Measurements from ENCODE around the gene COL8A2. TPM values are rescaled to one million over a fixed set of nuclear protein-coding genes. Genes with fewer than 3 reads are reported as not detected.

The COL8A2 gene
- total RNA-seq, 4 donors from 2014 or later = 2.7 to 6.4 (median 3.7) TPM

DNA sequence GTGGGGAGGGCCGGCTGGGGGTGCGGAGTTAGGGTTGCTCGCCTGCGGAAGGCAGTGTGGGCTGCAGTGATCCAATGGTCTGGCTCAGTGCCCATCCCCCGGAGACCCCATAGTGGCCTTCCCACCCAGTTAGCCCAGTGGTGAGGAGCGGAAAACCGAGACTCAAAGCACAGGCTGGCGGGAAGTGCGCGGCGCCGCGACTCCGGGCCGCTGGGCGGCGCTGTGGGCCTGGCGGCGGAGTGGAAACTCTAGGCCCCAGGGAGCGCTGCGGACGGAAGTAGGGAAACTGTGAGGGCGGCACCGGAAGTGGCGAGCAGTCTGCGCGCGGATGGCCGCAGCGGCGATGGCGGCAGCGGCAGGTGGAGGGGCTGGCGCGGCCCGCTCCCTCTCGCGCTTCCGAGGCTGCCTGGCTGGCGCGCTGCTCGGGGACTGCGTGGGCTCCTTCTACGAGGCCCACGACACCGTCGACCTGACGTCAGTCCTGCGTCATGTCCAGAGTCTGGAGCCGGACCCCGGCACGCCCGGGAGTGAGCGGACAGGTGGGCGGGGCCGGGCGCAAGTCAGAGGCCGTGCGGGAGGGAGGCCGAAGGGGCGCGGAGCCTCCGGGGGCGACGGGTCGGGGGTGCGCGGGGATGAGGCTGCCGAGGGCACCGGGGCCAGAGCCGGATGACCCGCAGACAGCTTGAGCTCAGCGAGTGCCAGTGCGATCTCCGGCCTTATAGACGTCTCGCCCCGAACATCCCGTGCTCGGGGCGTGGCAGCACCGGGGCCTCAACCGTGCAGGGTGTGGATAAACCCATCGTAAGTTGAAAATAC is 36.2 kb downstream of the COL8A2 start, which contains the start of gene ADPRS:
ADPRS (plus strand) TSS at position 316 of the 816 bp plus-strand sequence; CDS start at position 329, 13 bp downstream.
- ATAC-seq (ENCODE audit: low FRiP score) (peak; percentile 89), DNase-seq (ENCODE audit: low spot score) (peak; percentile 50)
- TF ChIP-seq, protein P1, sequence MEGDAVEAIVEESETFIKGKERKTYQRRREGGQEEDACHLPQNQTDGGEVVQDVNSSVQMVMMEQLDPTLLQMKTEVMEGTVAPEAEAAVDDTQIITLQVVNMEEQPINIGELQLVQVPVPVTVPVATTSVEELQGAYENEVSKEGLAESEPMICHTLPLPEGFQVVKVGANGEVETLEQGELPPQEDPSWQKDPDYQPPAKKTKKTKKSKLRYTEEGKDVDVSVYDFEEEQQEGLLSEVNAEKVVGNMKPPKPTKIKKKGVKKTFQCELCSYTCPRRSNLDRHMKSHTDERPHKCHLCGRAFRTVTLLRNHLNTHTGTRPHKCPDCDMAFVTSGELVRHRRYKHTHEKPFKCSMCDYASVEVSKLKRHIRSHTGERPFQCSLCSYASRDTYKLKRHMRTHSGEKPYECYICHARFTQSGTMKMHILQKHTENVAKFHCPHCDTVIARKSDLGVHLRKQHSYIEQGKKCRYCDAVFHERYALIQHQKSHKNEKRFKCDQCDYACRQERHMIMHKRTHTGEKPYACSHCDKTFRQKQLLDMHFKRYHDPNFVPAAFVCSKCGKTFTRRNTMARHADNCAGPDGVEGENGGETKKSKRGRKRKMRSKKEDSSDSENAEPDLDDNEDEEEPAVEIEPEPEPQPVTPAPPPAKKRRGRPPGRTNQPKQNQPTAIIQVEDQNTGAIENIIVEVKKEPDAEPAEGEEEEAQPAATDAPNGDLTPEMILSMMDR (IDR thresholded peaks at IDR 0.05) = peak in 2 of 3 donors; percentile 96 to 97

GRCh38 chr1:36088265-36088576 is 36.8 kb downstream of the COL8A2 start:
- TF ChIP-seq, protein P1 (IDR thresholded peaks at IDR 0.05) = no peak
- no peak for DNase-seq (ENCODE audit: low spot score)
- no peak for ATAC-seq (ENCODE audit: low FRiP score)

DNA sequence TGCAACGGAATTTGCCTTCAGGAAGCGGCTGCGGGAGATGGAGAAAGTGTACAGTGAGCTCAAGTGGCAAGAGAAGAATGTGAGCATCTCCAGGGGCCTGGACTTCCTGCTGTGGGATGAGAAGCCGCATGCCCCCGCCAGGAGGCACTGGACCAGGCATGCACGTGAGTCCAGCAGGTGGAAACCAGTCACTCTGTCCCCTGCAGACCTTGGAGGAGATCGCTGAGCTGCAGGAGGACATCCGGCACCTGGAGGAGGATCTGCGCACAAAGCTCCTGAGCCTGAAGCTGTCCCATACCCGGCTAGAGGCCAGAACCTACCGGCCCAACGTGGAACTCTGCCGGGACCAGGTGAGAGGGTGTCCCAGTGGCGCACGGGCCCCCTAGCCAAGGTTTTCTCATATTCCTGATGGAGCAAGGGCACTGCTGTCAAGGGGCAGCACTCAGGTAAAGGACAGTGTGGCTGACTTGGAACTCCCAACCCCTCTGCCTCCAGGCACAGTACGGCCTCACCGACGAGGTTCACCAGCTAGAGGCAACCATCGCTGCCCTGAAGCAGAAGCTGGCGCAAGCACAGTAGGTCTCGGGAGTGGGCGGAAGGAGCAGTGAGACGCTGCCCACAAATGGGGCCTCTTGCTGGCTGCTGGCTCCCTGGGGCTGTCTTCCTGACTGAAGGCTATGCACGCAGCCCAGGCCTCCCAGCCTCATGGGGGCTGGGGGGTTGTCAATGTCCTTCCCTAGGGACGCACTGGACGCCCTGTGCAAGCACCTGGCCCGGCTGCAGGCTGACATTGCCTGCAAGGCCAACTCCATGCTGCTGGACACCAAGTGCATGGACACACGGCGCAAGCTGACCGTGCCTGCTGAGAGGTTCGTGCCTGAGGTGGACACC is 37.5 kb downstream of the COL8A2 start:
- DNase-seq (ENCODE audit: low spot score) (no peak), ATAC-seq (ENCODE audit: low FRiP score) (no peak)
- TF ChIP-seq, protein P1 (IDR thresholded peaks at IDR 0.05) = no peak

- TF ChIP-seq, protein P1 (IDR thresholded peaks at IDR 0.05) = no peak
- no peak for DNase-seq (ENCODE audit: low spot score)
- no peak for ATAC-seq (ENCODE audit: low FRiP score)
Observed at GRCh38 chr1:36086529-36087232, 38.3 kb downstream of the COL8A2 start.

DNA sequence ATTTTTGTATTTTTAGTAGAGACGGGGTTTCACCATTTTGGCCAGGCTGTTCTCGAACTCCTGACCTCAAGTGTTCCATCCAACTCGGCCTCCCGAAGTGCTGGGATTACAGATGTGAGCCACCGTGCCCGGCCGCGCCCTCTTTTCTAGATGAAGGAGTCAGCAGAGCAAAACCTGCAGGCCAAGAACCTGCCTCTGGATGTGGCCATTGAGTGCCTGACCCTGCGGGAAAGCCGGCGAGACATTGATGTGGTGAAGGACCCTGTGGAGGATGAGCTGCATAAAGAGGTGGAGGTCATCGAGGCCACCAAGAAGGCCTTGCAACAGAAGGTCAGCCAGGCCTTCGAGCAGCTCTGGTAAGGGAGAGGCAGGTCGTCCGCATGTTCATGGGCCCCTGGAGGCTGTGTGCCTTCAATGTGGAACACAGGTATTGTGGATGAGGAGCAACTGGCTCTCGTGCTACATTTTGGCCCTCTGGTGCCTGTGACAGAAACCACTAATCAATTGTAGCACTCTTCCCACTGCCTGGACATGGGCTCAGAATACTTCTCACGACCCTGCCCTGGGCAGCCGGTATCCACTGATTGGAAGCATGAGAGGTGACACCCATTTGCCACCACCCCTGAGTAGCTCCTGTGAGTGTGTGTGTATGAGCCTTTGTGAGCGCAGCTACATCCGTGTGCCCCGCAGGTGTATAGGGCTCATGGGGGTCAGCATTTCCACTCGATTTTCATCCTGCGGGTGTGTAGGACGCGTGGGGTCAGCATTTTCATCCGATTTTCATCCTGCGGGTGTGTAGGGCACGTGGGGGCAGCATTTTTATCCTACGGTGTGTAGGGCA is 39.1 kb downstream of the COL8A2 start:
- ATAC-seq (ENCODE audit: low FRiP score) (no peak), DNase-seq (ENCODE audit: low spot score) (no peak)
- TF ChIP-seq, protein P1 (IDR thresholded peaks at IDR 0.05) = no peak

DNA sequence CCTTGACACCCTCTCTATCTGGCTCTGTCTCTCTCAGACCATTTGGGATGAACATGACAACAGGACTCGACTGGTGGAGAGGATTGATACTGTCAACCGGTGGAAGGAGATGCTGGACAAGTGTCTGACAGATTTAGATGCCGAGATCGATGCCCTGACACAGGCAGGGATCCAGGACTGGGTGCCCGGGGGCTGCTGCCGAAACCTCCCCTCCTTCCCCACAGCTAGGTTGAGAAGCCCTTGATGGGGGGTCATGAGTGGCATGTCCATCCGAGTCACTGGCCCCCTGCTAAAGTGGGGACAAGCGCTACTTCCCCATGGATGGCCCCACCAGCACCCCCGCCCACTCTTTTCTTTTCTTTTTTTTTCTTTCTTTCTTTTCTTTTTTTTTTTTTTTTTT is 39.9 kb downstream of the COL8A2 start:
- TF ChIP-seq, protein P1 (IDR thresholded peaks at IDR 0.05) = no peak
- DNase-seq (ENCODE audit: low spot score) (no peak), ATAC-seq (ENCODE audit: low FRiP score) (no peak)

Measured in omental fat pad (tissue), 4 donors.